IPS DF 6.9 (cell line): ENCODE results near the gene AADAC.
"Not testable (repeated sequence)": the region's sequence is repeated elsewhere in the genome, so short reads cannot be mapped to it uniquely, and the experiment has no call there.

Source experiments
- DNase-seq: peaks from one replicate; pipeline ENCODE4 v3.0.0-alpha.2; 2013; ENCODE audit warnings: low read depth, low spot score
- H3K27ac ChIP-seq: one replicate; pipeline ENCODE4 v1.5.1; 2013; ENCODE audit warnings: low read length, control low read depth
- H3K27me3 ChIP-seq: 2 replicates; pipeline ENCODE4 v1.6.1; 2013; ENCODE audit warnings: mild to moderate bottlenecking, low read length; ENCODE audit not compliant: control insufficient read depth, insufficient read depth
- H3K36me3 ChIP-seq: 2 replicates; pipeline ENCODE4 v1.6.1; 2013; ENCODE audit warnings: low read length; ENCODE audit not compliant: control insufficient read depth, insufficient read depth
- H3K4me1 ChIP-seq: 2 replicates; pipeline ENCODE4 v1.6.1; 2013; ENCODE audit warnings: low read length; ENCODE audit not compliant: control insufficient read depth, insufficient read depth
- H3K4me3 ChIP-seq: 2 replicates; pipeline ENCODE4 v1.5.1; 2013; ENCODE audit warnings: mild to moderate bottlenecking, low read length
- H3K9me3 ChIP-seq: 2 replicates; pipeline ENCODE4 v1.6.1; 2013; ENCODE audit warnings: low read length, inconsistent platforms; ENCODE audit not compliant: control insufficient read depth, insufficient read depth
- WGBS: extraction: QIAGEN DNeasy Blood & Tissue Kit; methylation state at CpG from one replicate; pipeline ENCODE4 v1.1.7; 2013; ENCODE audit warnings: mixed read lengths, missing lambda C conversion rate; ENCODE audit not compliant: insufficient read length, insufficient coverage; 5-methylcytosine and 5-hydroxymethylcytosine counted together

The AADAC gene

GRCh38 chr3:151795276-151795675 is 18.6 kb upstream of the AADAC start:
- H3K27ac ChIP-seq, result no peak overlapping the region
- H3K4me1 ChIP-seq, result no peaks in the 10 kb centered on the region
- H3K36me3 ChIP-seq, result no peaks in the 10 kb centered on the region
- no peak for DNase-seq
- no peak overlapping the region for H3K4me3 ChIP-seq
- H3K27me3 ChIP-seq, result no peaks in the 10 kb centered on the region
- no peaks in the 10 kb centered on the region for H3K9me3 ChIP-seq
- WGBS, result no CpG with 5 or more reads among the region's 4 CpGs

DNA sequence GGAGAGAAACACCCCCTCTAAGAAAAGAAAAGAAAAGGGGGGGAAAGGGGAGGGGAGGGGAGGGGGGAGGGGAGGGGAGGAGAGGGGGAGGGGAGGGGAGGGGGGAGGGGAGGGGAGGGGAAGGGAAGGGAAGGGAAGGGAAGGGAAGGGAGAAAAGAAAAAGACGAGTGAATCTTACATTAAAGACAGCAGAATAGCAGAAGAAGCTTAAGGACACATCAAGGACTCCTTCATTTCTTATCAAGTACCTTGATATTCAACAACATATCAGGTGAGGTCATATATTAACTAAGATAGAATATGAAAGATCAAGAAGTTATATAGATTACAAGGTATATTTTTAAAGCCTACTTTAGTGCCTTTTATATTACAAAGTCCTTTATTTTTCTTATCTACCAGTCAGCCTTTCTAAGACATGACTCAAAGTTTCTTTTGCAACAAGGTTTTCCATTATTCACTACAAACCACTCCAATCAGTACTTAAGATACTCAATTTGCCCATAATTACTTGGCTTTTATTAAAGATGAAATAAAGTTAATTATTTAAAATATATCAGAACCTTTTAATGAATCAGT is 17.7 kb upstream of the AADAC start:
- Histone ChIP-seq H3K27ac (no peak overlapping the region), H3K27me3 (no peaks in the 10 kb centered on the region), H3K9me3 (no peaks in the 10 kb centered on the region), H3K4me1 (no peaks in the 10 kb centered on the region), H3K36me3 (no peaks in the 10 kb centered on the region), H3K4me3 (no peak overlapping the region)
- WGBS, result no CpG with 5 or more reads among the region's 1 CpG
- DNase-seq, result no peak

- Histone ChIP-seq H3K9me3 (no peaks in the 10 kb centered on the region), H3K36me3 (no peaks in the 10 kb centered on the region), H3K27ac (no peak overlapping the region), H3K4me3 (no peak overlapping the region), H3K4me1 (no peaks in the 10 kb centered on the region), H3K27me3 (no peaks in the 10 kb centered on the region)
- WGBS, result no CpG with 5 or more reads among the region's 2 CpGs
- DNase-seq, result no peak
Measured at GRCh38 chr3:151798466-151798865, 15.4 kb upstream of the AADAC start.

DNA sequence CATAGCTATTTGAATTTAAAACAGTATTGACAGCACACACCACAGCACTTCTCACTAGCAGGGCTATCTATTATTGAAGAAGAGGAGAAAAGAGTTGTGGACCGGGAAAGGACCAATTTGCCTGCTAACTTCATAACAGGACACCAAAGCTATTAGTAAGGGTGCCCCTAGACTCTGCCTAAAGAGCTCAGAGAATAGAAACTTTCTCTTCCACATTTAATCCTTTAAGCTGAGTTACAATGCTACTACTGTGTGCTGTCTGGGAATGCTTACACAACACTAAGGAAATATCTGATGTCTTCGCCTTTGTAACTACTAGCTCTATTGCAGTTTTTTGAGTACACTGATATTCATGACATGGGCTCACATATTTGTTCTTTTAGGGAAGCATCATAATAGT is 13.5 kb upstream of the AADAC start:
- Histone ChIP-seq H3K27ac (no peak overlapping the region), H3K4me3 (no peak overlapping the region), H3K27me3 (no peaks in the 10 kb centered on the region), H3K36me3 (no peaks in the 10 kb centered on the region), H3K9me3 (no peaks in the 10 kb centered on the region), H3K4me1 (no peaks in the 10 kb centered on the region)
- no CpG with 5 or more reads among the region's 2 CpGs for WGBS
- no peak for DNase-seq

- H3K27ac ChIP-seq, result no peak overlapping the region
- no peaks in the 10 kb centered on the region for H3K27me3 ChIP-seq
- H3K36me3 ChIP-seq, result no peaks in the 10 kb centered on the region
- H3K9me3 ChIP-seq, result no peaks in the 10 kb centered on the region; the same call in 1 of the 2 replicates
- no peak for DNase-seq
- no peaks in the 10 kb centered on the region for H3K4me1 ChIP-seq
- no CpG with 5 or more reads among the region's 1 CpG for WGBS
- no peak overlapping the region for H3K4me3 ChIP-seq
Measured at GRCh38 chr3:151804267-151804666, 9.6 kb upstream of the AADAC start.

- Histone ChIP-seq H3K27ac (no peak overlapping the region), H3K4me1 (no peaks in the 10 kb centered on the region), H3K4me3 (no peak overlapping the region), H3K27me3 (no peaks in the 10 kb centered on the region), H3K9me3 (no peaks in the 10 kb centered on the region; the same call in 1 of the 2 replicates), H3K36me3 (no peaks in the 10 kb centered on the region)
- no peak for DNase-seq
- WGBS, result 100% methylated on average over 2 of the region's 15 CpGs
Measured at GRCh38 chr3:151806838-151807237, 7.1 kb upstream of the AADAC start.

GRCh38 chr3:151808926-151809325 is 5.0 kb upstream of the AADAC start:
- not testable (repeated sequence) for H3K27ac ChIP-seq, DNase-seq, H3K27me3 ChIP-seq, H3K9me3 ChIP-seq, H3K4me3 ChIP-seq, H3K4me1 ChIP-seq, H3K36me3 ChIP-seq
- no CpG with 5 or more reads among the region's 3 CpGs for WGBS

- DNase-seq, result no peak
- Histone ChIP-seq H3K27me3 (no peaks in the 10 kb centered on the region), H3K9me3 (no peaks in the 10 kb centered on the region; the same call in 1 of the 2 replicates), H3K4me3 (no peak overlapping the region), H3K27ac (no peak overlapping the region), H3K4me1 (no peaks in the 10 kb centered on the region), H3K36me3 (no peaks in the 10 kb centered on the region)
- WGBS, result no CpG with 5 or more reads among the region's 2 CpGs
Measured at GRCh38 chr3:151811474-151811873, 2.4 kb upstream of the AADAC start.

DNA sequence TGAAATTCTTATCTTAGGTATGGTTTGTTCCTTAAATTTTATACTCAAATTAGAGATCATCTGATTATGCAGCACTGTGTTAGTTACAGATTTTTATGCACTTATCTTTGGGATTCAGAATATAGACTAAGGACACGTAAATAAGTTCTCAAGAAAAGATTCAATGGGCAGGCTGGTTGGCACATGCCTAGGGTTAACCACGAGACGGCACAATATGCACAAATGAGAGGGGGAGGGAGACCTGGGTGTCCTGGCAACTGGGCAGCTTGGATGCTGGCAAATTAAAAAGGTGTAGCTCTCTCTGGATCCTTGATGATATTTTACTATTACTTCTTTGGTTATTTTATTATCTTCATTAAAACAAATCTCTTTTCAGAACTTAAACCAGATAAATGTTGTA is 672 bp downstream of the AADAC start:
- DNase-seq, result no peak
- Histone ChIP-seq H3K4me1 (no peaks in the 10 kb centered on the region), H3K27me3 (no peaks in the 10 kb centered on the region), H3K9me3 (no peaks in the 10 kb centered on the region), H3K4me3 (no peak overlapping the region), H3K27ac (no peak overlapping the region), H3K36me3 (no peaks in the 10 kb centered on the region)
- no CpG with 5 or more reads among the region's 3 CpGs for WGBS

DNA sequence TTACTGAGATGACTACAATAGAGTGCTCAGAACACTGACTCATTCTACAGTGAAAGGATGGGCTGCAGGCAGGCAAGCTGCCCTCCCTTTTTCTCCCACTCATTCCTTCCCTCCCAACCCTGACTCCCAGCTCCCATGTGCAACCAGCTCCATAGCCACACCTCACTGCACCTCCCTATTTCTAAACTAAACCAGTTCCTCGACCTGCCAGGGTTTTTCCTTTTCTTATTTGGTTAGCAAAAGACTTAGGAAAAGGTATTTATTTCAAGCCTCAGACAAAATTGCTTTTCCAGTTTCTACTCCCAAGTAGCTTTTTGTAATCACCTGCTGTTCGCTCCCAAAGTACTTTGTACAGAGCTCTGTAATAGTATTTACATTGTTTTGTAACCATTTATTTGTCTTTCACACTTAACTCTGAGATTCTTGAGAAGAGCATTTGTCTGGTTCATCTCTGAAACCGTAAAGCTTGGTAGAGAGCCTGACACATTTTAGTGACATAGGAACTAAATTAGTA is 2.2 kb downstream of the AADAC start:
- H3K27ac ChIP-seq, result no peak overlapping the region
- no peaks in the 10 kb centered on the region for H3K36me3 ChIP-seq
- no CpG with 5 or more reads among the region's 3 CpGs for WGBS
- no peaks in the 10 kb centered on the region for H3K27me3 ChIP-seq
- H3K4me1 ChIP-seq, result no peaks in the 10 kb centered on the region
- no peaks in the 10 kb centered on the region for H3K9me3 ChIP-seq
- no peak overlapping the region for H3K4me3 ChIP-seq
- DNase-seq, result no peak

DNA sequence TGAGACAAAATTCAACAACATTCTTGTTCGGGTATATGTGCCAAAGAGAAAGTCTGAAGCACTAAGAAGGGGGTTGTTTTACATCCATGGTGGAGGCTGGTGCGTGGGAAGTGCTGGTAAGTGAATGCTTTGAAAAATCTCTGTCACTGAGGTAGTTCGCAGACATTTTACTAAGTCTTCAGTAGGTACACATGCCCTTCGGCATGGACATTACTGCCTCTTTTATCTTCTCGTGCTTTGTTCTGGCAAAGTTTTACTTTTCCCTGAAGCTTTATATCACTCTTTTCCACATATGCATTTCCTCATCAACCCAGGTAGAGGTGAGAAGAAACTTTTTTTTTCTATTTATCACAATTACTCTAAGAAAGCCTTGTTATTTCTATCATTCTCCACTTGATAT is 3.6 kb downstream of the AADAC start:
- Histone ChIP-seq H3K4me1 (no peaks in the 10 kb centered on the region), H3K4me3 (no peak overlapping the region), H3K27ac (no peak overlapping the region), H3K9me3 (no peaks in the 10 kb centered on the region), H3K27me3 (no peaks in the 10 kb centered on the region), H3K36me3 (no peaks in the 10 kb centered on the region)
- no peak for DNase-seq
- no CpG with 5 or more reads among the region's 5 CpGs for WGBS
